NT2/D1 (cell line): ENCODE measurements around the gene PDE8A.

ENCODE experiments used
- YY1 ChIP-seq: IDR thresholded peaks from 2 replicates; pipeline ENCODE4 v1.6.1; 2011; ENCODE audit not compliant: insufficient read length, insufficient read depth
- ZNF274 ChIP-seq: IDR thresholded peaks from 2 replicates; pipeline ENCODE4 v1.6.1; 2011; ENCODE audit warnings: mild to moderate bottlenecking, low read depth, low read length

- TF ChIP-seq YY1 (no peak), ZNF274 (no peak)
Measured at GRCh38 chr15:85044251-85044853, 62.7 kb downstream of the PDE8A start.
